Liver (tissue), 9 donors: ENCODE measurements around the gene TCF12. TPM values are rescaled to one million over a fixed set of nuclear protein-coding genes. Genes with fewer than 3 reads are reported as not detected.

ENCODE experiments used
- DNase-seq: peaks from one replicate; pipeline ENCODE4 v3.0.0-alpha.2; 2017; ENCODE audit warnings: low spot score
- H3K27ac ChIP-seq, 2 donors: one replicate each; pipeline ENCODE4 v1.7.0; 2013; ENCODE audit warnings: inconsistent platforms in 2 of 2, low read length in 2 of 2, control low read depth in 1 of 2, low read depth in 1 of 2, mild to moderate bottlenecking in 1 of 2
- H3K27me3 ChIP-seq, 4 donors: one replicate each; pipeline versions ENCODE4 v1.6.1 to v1.7.0; 2013; ENCODE audit warnings: low read length in 3 of 4, inconsistent platforms in 1 of 4, mild to moderate bottlenecking in 1 of 4, moderate library complexity in 1 of 4; ENCODE audit not compliant: control insufficient read depth in 4 of 4, insufficient read depth in 4 of 4
- H3K36me3 ChIP-seq, 4 donors: one replicate each; pipeline versions ENCODE4 v1.6.1 to v1.7.0; 2013; ENCODE audit warnings: low read length in 3 of 4, mild to moderate bottlenecking in 3 of 4, low read depth in 1 of 4, moderate library complexity in 1 of 4; ENCODE audit not compliant: control insufficient read depth in 4 of 4, insufficient read depth in 3 of 4
- H3K4me1 ChIP-seq, 4 donors: one replicate each; pipeline versions ENCODE4 v1.6.1 to v1.7.0; 2013; ENCODE audit warnings: low read length in 3 of 4, mild to moderate bottlenecking in 3 of 4, moderate library complexity in 1 of 4; ENCODE audit not compliant: control insufficient read depth in 4 of 4, insufficient read depth in 4 of 4
- H3K4me3 ChIP-seq, 3 donors: one replicate each; pipeline versions ENCODE4 v1.6.1 to v1.7.0; 2013; ENCODE audit warnings: low read length in 3 of 3, control low read depth in 1 of 3, low read depth in 1 of 3, mild to moderate bottlenecking in 1 of 3
- H3K9ac ChIP-seq, 2 donors: one replicate each; pipeline ENCODE4 v1.7.0; 2013; ENCODE audit warnings: low read length in 2 of 2, mild to moderate bottlenecking in 2 of 2, moderate library complexity in 2 of 2, control low read depth in 1 of 2, low read depth in 1 of 2
- H3K9me3 ChIP-seq, 4 donors: one replicate each; pipeline versions ENCODE4 v1.6.1 to v1.7.0; 2013; ENCODE audit warnings: low read length in 3 of 4; ENCODE audit not compliant: control insufficient read depth in 4 of 4
- ATF3 ChIP-seq: IDR thresholded peaks from 2 replicates; pipeline ENCODE4 v1.6.1; 2016; ENCODE audit warnings: antibody characterized with exemption
- CTCF ChIP-seq: fragments of 150-350 bp; IDR thresholded peaks from 2 replicates; pipeline ENCODE4 v1.5.1; 2017; ENCODE audit warnings: improper control_type of control experiment, low read depth, low read length; ENCODE audit not compliant: missing input control
- EGR1 ChIP-seq, 2 donors: IDR thresholded peaks; 2 replicates each; pipeline ENCODE4 v1.6.1; 2016 to 2018; ENCODE audit warnings: antibody characterized with exemption in 2 of 2, low read depth in 2 of 2
- FOXA1 ChIP-seq: IDR thresholded peaks from 2 replicates; pipeline ENCODE4 v1.6.1; 2016; ENCODE audit warnings: antibody characterized with exemption
- FOXA2 ChIP-seq: IDR thresholded peaks from 2 replicates; pipeline ENCODE4 v1.6.1; 2016; ENCODE audit warnings: antibody characterized with exemption
- GABPA ChIP-seq, 2 donors: IDR thresholded peaks in 1 of 2; conservative IDR thresholded peaks in 1 of 2; 2 replicates each; pipeline ENCODE4 v1.6.1; 2016; ENCODE audit warnings: antibody characterized with exemption in 2 of 2, mild to moderate bottlenecking in 1 of 2, moderate library complexity in 1 of 2
- HNF4A ChIP-seq, 2 donors: conservative IDR thresholded peaks; 2 replicates each; pipeline ENCODE4 v1.6.1; 2016; ENCODE audit warnings: antibody characterized with exemption in 2 of 2, mild to moderate bottlenecking in 2 of 2
- HNF4G ChIP-seq: IDR thresholded peaks from 2 replicates; pipeline ENCODE4 v1.6.1; 2016; ENCODE audit warnings: antibody characterized with exemption
- JUND ChIP-seq, 2 donors: IDR thresholded peaks; 2 replicates each; pipeline ENCODE4 v1.6.1; 2016; ENCODE audit warnings: antibody characterized with exemption in 2 of 2
- MAX ChIP-seq: IDR thresholded peaks from 2 replicates; pipeline ENCODE4 v1.6.1; 2016; ENCODE audit warnings: antibody characterized with exemption
- NR2F2 ChIP-seq: IDR thresholded peaks from 2 replicates; pipeline ENCODE4 v1.6.1; 2016; ENCODE audit warnings: antibody characterized with exemption
- RAD21 ChIP-seq, 2 donors: IDR thresholded peaks; 2 replicates each; pipeline ENCODE4 v1.6.1; 2016; ENCODE audit warnings: antibody characterized with exemption in 2 of 2, mild to moderate bottlenecking in 2 of 2
- REST ChIP-seq: IDR thresholded peaks from 2 replicates; pipeline ENCODE4 v1.6.1; 2016; ENCODE audit warnings: antibody characterized with exemption, mild to moderate bottlenecking
- RXRA ChIP-seq, 2 donors: IDR thresholded peaks; 2 replicates each; pipeline ENCODE4 v1.6.1; 2017 to 2018; ENCODE audit warnings: antibody characterized with exemption in 2 of 2, mild to moderate bottlenecking in 1 of 2
- SP1 ChIP-seq: IDR thresholded peaks from 2 replicates; pipeline ENCODE4 v1.6.1; 2018; ENCODE audit warnings: antibody characterized with exemption, mild to moderate bottlenecking
- TAF1 ChIP-seq: conservative IDR thresholded peaks from 2 replicates; pipeline ENCODE4 v1.6.1; 2016; ENCODE audit warnings: antibody characterized with exemption, mild to moderate bottlenecking
- YY1 ChIP-seq: IDR thresholded peaks from 2 replicates; pipeline ENCODE4 v1.6.1; 2016; ENCODE audit warnings: antibody characterized with exemption, mild to moderate bottlenecking
- WGBS: extraction: QIAGEN DNeasy Blood & Tissue Kit; methylation state at CpG from one replicate; pipeline ENCODE4 v1.1.7; 2013; 5-methylcytosine and 5-hydroxymethylcytosine counted together
- polyA plus RNA-seq, 2 donors: library from polyadenylated mRNA; stranded (reverse) in 1 of 2; unstranded in 1 of 2; fragments of 200-250 nt in 1 of 2; fragments of >200 nt in 1 of 2; fragmentation: Nextera tagmentation in 1 of 2; extraction: Ambion mirVana in 1 of 2; gene quantifications; one replicate each; pipeline versions ENCODE4 v1.2.1 to v1.2.3, GENCODE V29; 2013 to 2015
- total RNA-seq, 2 donors: library from RNA; depleted of rRNA; stranded (reverse); fragments of >200 nt; gene quantifications; one replicate each; pipeline ENCODE4 v1.2.3, GENCODE V29; 2014
- donor health status: healthy.
- donor health status: healthy.
- donor health status: healthy.
- donor health status: healthy.
- donor health status: healthy.

The TCF12 gene
- total and polyA plus RNA-seq, 4 donors = 8.7 to 38.3 (median 22.3) TPM

- Histone ChIP-seq H3K36me3 (no peaks in the 10 kb centered on the region), H3K27ac (no peak overlapping the region)
- 93% methylated on average over 1 of the region's 1 CpG for whole genome bisulfite sequencing
Observed at GRCh38 chr15:56985856-56986255, 67.4 kb downstream of the TCF12 start.

GRCh38 chr15:56987286-56987685, 68.8 kb downstream of the TCF12 start:
- DNase-seq = no peak
- WGBS = 79% methylated on average over 3 of the region's 3 CpGs
- Histone ChIP-seq H3K4me3 (no peak overlapping the region), H3K27ac (no peak overlapping the region), H3K36me3 (no peaks in the 10 kb centered on the region), H3K9ac (no peak overlapping the region), H3K9me3 (no peaks in the 10 kb centered on the region), H3K4me1 (peaks cover 6 to 25% (median 15%) of the 10 kb centered on the region in 4 donors), H3K27me3 (no peaks in the 10 kb centered on the region)
- TF ChIP-seq EGR1 (IDR thresholded peaks at IDR 0.05; ENCODE audit: low read depth in 2 of 2) (no peak), GABPA (IDR thresholded peaks at IDR 0.05 in 1 of 2, conservative IDR thresholded peaks at IDR 0.05 in 1 of 2) (no peak), TAF1 (no peak), RAD21 (IDR thresholded peaks at IDR 0.05) (no peak), HNF4A (conservative IDR thresholded peaks at IDR 0.05) (no peak), FOXA1 (no peak), REST (no peak), SP1 (no peak), YY1 (no peak), ATF3 (no peak), HNF4G (no peak), RXRA (IDR thresholded peaks at IDR 0.05) (no peak), NR2F2 (no peak), FOXA2 (no peak), JUND (IDR thresholded peaks at IDR 0.05) (no peak)

More at GRCh38 chr15:56985856-56986255, 67.4 kb downstream of the TCF12 start:
- no peak for TF ChIP-seq EGR1 (IDR thresholded peaks at IDR 0.05; ENCODE audit: low read depth in 2 of 2)
- no peaks in the 10 kb centered on the region for H3K27me3 ChIP-seq
- no peaks in the 10 kb centered on the region for H3K9me3 ChIP-seq
- H3K9ac ChIP-seq = no peak overlapping the region
- no peak overlapping the region for H3K4me3 ChIP-seq
- DNase-seq = no peak
- H3K4me1 ChIP-seq = peaks cover 6 to 28% (median 15%) of the 10 kb centered on the region in 4 donors

- Histone ChIP-seq H3K27ac (no peak overlapping the region), H3K9ac (no peak overlapping the region), H3K27me3 (no peaks in the 10 kb centered on the region), H3K9me3 (no peaks in the 10 kb centered on the region), H3K4me1 (peaks cover 6 to 19% (median 9%) of the 10 kb centered on the region in 4 donors), H3K36me3 (no peaks in the 10 kb centered on the region), H3K4me3 (no peak overlapping the region)
- DNase-seq = no peak
- TF ChIP-seq HNF4G = no peak
- TF ChIP-seq JUND (IDR thresholded peaks at IDR 0.05) = no peak
- no peak for TF ChIP-seq YY1
- TF ChIP-seq ATF3 = no peak
- TF ChIP-seq SP1 = no peak
- no peak for TF ChIP-seq MAX
- TF ChIP-seq NR2F2 = no peak
- no peak for TF ChIP-seq REST
- no peak for TF ChIP-seq CTCF
- TF ChIP-seq HNF4A (conservative IDR thresholded peaks at IDR 0.05) = no peak
- no peak for TF ChIP-seq GABPA (IDR thresholded peaks at IDR 0.05 in 1 of 2, conservative IDR thresholded peaks at IDR 0.05 in 1 of 2)
Observed at GRCh38 chr15:56988219-56988618, 69.8 kb downstream of the TCF12 start.
